H1 (cell line): ENCODE data around the gene CLNS1A. TPM values are rescaled to one million over a fixed set of nuclear protein-coding genes. Genes with fewer than 3 reads are reported as not detected.

Experiments used
- CTCF ChIA-PET: fragments of 300-600 bp; sonication (Branson Sonifier 250); formaldehyde crosslinking; loops from one replicate; lab custom pipeline; 2021; ENCODE audit not compliant: partially characterized antibody; lab: Charles Lee
- POLR2A ChIA-PET: fragments of 300-600 bp; sonication (Branson Sonifier 250); formaldehyde crosslinking; loops from one replicate; lab custom pipeline; 2021; ENCODE audit warnings: inconsistent platforms; ENCODE audit not compliant: partially characterized antibody; lab: Charles Lee
- DNase-seq, 2 experiments: peaks; one replicate each; pipeline versions ENCODE4 v3.0.0 to v3.0.0-alpha.2; 2010 to 2022; ENCODE audit warnings: low spot score in 2 of 2, low read depth in 1 of 2, mixed read lengths in 1 of 2
- FAIRE-seq: peaks from 2 replicates; lab custom pipeline; 2011; peaks lifted over from hg19 to GRCh38; lab: Jason Lieb, UNC
- H2AFZ ChIP-seq: 2 replicates; pipeline ENCODE4 v1.8.1; 2012; ENCODE audit warnings: low read length, inconsistent platforms
- H2AK5ac ChIP-seq: 2 replicates; pipeline ENCODE4 v1.6.1; 2013; ENCODE audit warnings: low read depth, low read length
- H2BK120ac ChIP-seq: replicated peaks from 2 replicates; pipeline ENCODE3; 2013; ENCODE audit warnings: low read depth, low read length, inconsistent platforms
- H2BK12ac ChIP-seq: 2 replicates; pipeline ENCODE4 v1.6.1; 2013; ENCODE audit warnings: low read depth, low read length
- H2BK15ac ChIP-seq: 2 replicates; pipeline ENCODE4 v1.6.1; 2013; ENCODE audit warnings: low read length
- H2BK20ac ChIP-seq: 2 replicates; pipeline ENCODE4 v1.6.1; 2013; ENCODE audit warnings: low read length
- H2BK5ac ChIP-seq: 2 replicates; pipeline ENCODE4 v1.6.1; 2013; ENCODE audit warnings: low read depth, low read length
- H3K14ac ChIP-seq: 2 replicates; pipeline ENCODE4 v1.6.1; 2013; ENCODE audit warnings: inconsistent platforms; ENCODE audit not compliant: insufficient read length
- H3K18ac ChIP-seq: 2 replicates; pipeline ENCODE4 v1.6.1; 2013; ENCODE audit warnings: low read length; ENCODE audit errors: extremely low read depth
- H3K23ac ChIP-seq: 2 replicates; pipeline ENCODE4 v1.6.1; 2013; ENCODE audit warnings: inconsistent platforms; ENCODE audit not compliant: insufficient read length
- H3K23me2 ChIP-seq: 2 replicates; pipeline ENCODE4 v1.6.1; 2013; ENCODE audit warnings: low read depth, low read length
- H3K27ac ChIP-seq: 2 replicates; pipeline ENCODE4 v1.6.1; 2011; ENCODE audit warnings: low read depth, low read length, inconsistent platforms
- H3K27me3 ChIP-seq, 4 experiments: replicated peaks in 1 of 4; 1 replicate in 1 of 4; 2 replicates in 3 of 4; pipeline versions ENCODE4 v1.6.1 to v1.8.1; 2011 to 2013; ENCODE audit warnings: low read length in 3 of 4, mild to moderate bottlenecking in 3 of 4, inconsistent platforms in 2 of 4, mixed read lengths in 2 of 4, moderate library complexity in 1 of 4; ENCODE audit not compliant: control insufficient read depth in 3 of 4, insufficient read depth in 3 of 4; ENCODE audit errors: extremely low read depth in 1 of 4
- H3K36me3 ChIP-seq, 4 experiments: 2 replicates each; pipeline versions ENCODE4 v1.6.1 to v1.8.1; 2011 to 2013; ENCODE audit warnings: mild to moderate bottlenecking in 4 of 4, low read length in 3 of 4, moderate library complexity in 2 of 4, control low read depth in 1 of 4, inconsistent platforms in 1 of 4; ENCODE audit not compliant: insufficient read depth in 4 of 4, control insufficient read depth in 2 of 4
- H3K4ac ChIP-seq: replicated peaks from 2 replicates; pipeline ENCODE3; 2013; ENCODE audit warnings: low read length, low read depth, mixed read lengths, inconsistent platforms; ENCODE audit not compliant: insufficient read length
- H3K4me1 ChIP-seq, 4 experiments: replicated peaks in 1 of 4; 1 replicate in 1 of 4; 2 replicates in 3 of 4; pipeline versions ENCODE4 v1.6.1 to v1.8.1; 2011 to 2013; ENCODE audit warnings: low read length in 3 of 4, inconsistent platforms in 2 of 4, mixed read lengths in 1 of 4; ENCODE audit not compliant: insufficient read depth in 4 of 4, control insufficient read depth in 3 of 4
- H3K4me2 ChIP-seq, 2 experiments: 2 replicates each; pipeline versions ENCODE4 v1.6.1 to v1.8.1; 2011 to 2013; ENCODE audit warnings: low read depth in 2 of 2, low read length in 2 of 2, control low read depth in 1 of 2, inconsistent platforms in 1 of 2, mild to moderate bottlenecking in 1 of 2; ENCODE audit not compliant: insufficient read depth in 1 of 2
- H3K4me3 ChIP-seq, 4 experiments: fragments of 200-600, 300-600 bp in 1 of 4; sonication (generic), shearing (Covaris generic), sonication (Bioruptor Twin) in 1 of 4; 2 replicates each; pipeline versions ENCODE4 v1.5.1 to v1.8.1; 2011 to 2016; ENCODE audit warnings: low read length in 4 of 4, low read depth in 3 of 4, control low read depth in 2 of 4, inconsistent platforms in 2 of 4, mild to moderate bottlenecking in 2 of 4, mixed read lengths in 1 of 4, moderate library complexity in 1 of 4; ENCODE audit not compliant: insufficient read depth in 2 of 4; ENCODE audit errors: extremely low read depth in 1 of 4
- H3K56ac ChIP-seq: replicated peaks from 2 replicates; pipeline ENCODE3; 2013; ENCODE audit warnings: low read depth, mild to moderate bottlenecking, mixed read lengths, low read length, inconsistent platforms; ENCODE audit not compliant: insufficient read length
- H3K79me1 ChIP-seq: 2 replicates; pipeline ENCODE4 v1.6.1; 2013; ENCODE audit warnings: low read depth, low read length, control low read depth
- H3K79me2 ChIP-seq, 2 experiments: 2 replicates each; pipeline versions ENCODE4 v1.6.1 to v1.8.1; 2012 to 2013; ENCODE audit warnings: low read length in 2 of 2, mild to moderate bottlenecking in 2 of 2, inconsistent platforms in 1 of 2; ENCODE audit not compliant: insufficient read depth in 2 of 2, control insufficient read depth in 1 of 2
- H3K9ac ChIP-seq, 4 experiments: replicated peaks in 1 of 4; 1 replicate in 1 of 4; 2 replicates in 3 of 4; pipeline versions ENCODE4 v1.6.1 to v1.8.1; 2011 to 2013; ENCODE audit warnings: low read depth in 3 of 4, low read length in 3 of 4, control low read depth in 2 of 4, mild to moderate bottlenecking in 2 of 4, moderate library complexity in 2 of 4, inconsistent platforms in 1 of 4; ENCODE audit errors: extremely low read depth in 1 of 4
- H3K9me3 ChIP-seq, 2 experiments: 2 replicates each; pipeline versions ENCODE4 v1.6.1 to v1.8.1; 2012 to 2013; ENCODE audit warnings: mild to moderate bottlenecking in 2 of 2, moderate library complexity in 2 of 2, control low read depth in 1 of 2, inconsistent platforms in 1 of 2, low read depth in 1 of 2, low read length in 1 of 2, mixed read lengths in 1 of 2; ENCODE audit not compliant: insufficient read depth in 2 of 2
- H4K20me1 ChIP-seq, 2 experiments: replicated peaks in 1 of 2; 2 replicates each; pipeline versions ENCODE3 to v1.8.1; 2011 to 2013; ENCODE audit warnings: inconsistent platforms in 2 of 2, low read length in 2 of 2, mild to moderate bottlenecking in 1 of 2; ENCODE audit not compliant: insufficient read depth in 2 of 2, control insufficient read depth in 1 of 2
- H4K5ac ChIP-seq: 2 replicates; pipeline ENCODE4 v1.6.1; 2013; ENCODE audit warnings: low read length, low read depth, mixed read lengths, inconsistent platforms; ENCODE audit not compliant: insufficient read length
- H4K8ac ChIP-seq: 2 replicates; pipeline ENCODE4 v1.8.0; 2013; ENCODE audit warnings: mild to moderate bottlenecking, moderate library complexity, low read length, inconsistent platforms; ENCODE audit not compliant: insufficient read depth; ENCODE audit errors: extremely low read depth
- H4K91ac ChIP-seq: replicated peaks from 2 replicates; pipeline ENCODE3; 2013; ENCODE audit warnings: low read length, mixed read lengths, inconsistent platforms; ENCODE audit not compliant: insufficient read length
- CBX8 ChIP-seq: fragments of 300-800, 300-1000 bp; sonication (generic); IDR thresholded peaks from 2 replicates; pipeline ENCODE4 v1.7.1; 2016; ENCODE audit warnings: low read depth, low read length, borderline replicate concordance
- CEBPB ChIP-seq: IDR thresholded peaks from 2 replicates; pipeline ENCODE4 v1.6.1; 2012; ENCODE audit warnings: low read depth, low read length
- CHD1 ChIP-seq: IDR thresholded peaks from 2 replicates; pipeline ENCODE4 v1.6.1; 2012; ENCODE audit warnings: low read depth, low read length, improper control_type of control experiment
- MAFK ChIP-seq: IDR thresholded peaks from 2 replicates; pipeline ENCODE4 v1.6.1; 2012; ENCODE audit warnings: low read depth, mild to moderate bottlenecking, improper control_type of control experiment, low read length
- RBBP5 ChIP-seq: IDR thresholded peaks from 2 replicates; pipeline ENCODE4 v1.7.1; 2012; ENCODE audit warnings: low read depth, mild to moderate bottlenecking, inconsistent platforms, low read length, moderate library complexity, borderline replicate concordance
- WGBS, 2 experiments: shearing (Covaris generic) in 1 of 2; methylation state at CpG; one replicate each; pipeline versions ENCODE4 v1.1.6 to v1.1.7; 2013 to 2015; ENCODE audit warnings: low lambda C conversion rate in 2 of 2, mixed read lengths in 2 of 2, inconsistent platforms in 1 of 2, low coverage in 1 of 2, missing lambda C conversion rate in 1 of 2; ENCODE audit not compliant: insufficient replicate concordance in 2 of 2, insufficient coverage in 1 of 2, insufficient read length in 1 of 2; ENCODE audit errors: extremely low coverage in 1 of 2, missing lambda C conversion rate in 1 of 2; 5-methylcytosine and 5-hydroxymethylcytosine counted together
- polyA plus RNA-seq, 7 experiments: library from polyadenylated mRNA; depleted of rRNA in 3 of 7; stranded (reverse) in 5 of 7; unstranded in 2 of 7; fragments of >200 nt in 5 of 7; fragments of 200-250 nt in 2 of 7; gene quantifications; 1 replicate in 5 of 7; 2 replicates in 1 of 7; 4 replicates in 1 of 7; pipeline versions ENCODE4 v1.2.1 to v1.2.3, GENCODE V29; 2011 to 2013; ENCODE audit warnings: missing spikeins in 2 of 7, mixed read lengths in 2 of 7
- total RNA-seq: library from RNA; stranded (reverse); fragmentation: NEBNext Ultra II Directional; extraction: Animal tissue kit (Norgen Biotek cat#: 25700); gene quantifications from 2 replicates; pipeline ENCODE4 v1.2.1, GENCODE V29; 2021
- TF ChIP-seq, protein P1 (sequence below): IDR thresholded peaks from 2 replicates; pipeline ENCODE4 v1.6.1; 2012; ENCODE audit warnings: inconsistent platforms
- TF ChIP-seq, protein P2 (sequence below): IDR thresholded peaks from 2 replicates; pipeline ENCODE4 v1.6.1; 2012; ENCODE audit warnings: low read length, inconsistent platforms

Gene CLNS1A
- total and polyA plus RNA-seq, 2 of the 8 experiments (the other 6 are each of a cell fraction or from before 2014, with no cell fraction given) = 136 to 177 TPM

DNA sequence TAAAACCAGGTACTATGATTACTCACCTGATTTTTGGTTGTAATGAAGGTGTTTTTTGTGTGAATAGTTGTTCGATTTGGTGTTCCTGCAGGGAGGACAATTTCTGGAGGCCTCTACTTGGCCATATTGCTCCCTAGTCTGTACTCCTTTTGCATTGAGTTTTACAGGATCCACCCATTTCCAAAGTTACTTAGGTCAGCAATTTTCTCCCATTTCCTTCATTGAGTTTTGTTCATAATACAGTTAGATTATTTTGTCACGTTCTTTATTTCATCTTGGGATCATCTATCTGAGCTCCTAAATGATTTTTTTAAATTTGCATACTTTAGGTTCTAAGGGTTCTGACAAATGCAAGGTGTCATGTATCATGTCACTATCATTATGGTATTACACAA lies 67.9 kb downstream of the CLNS1A start:
- Histone ChIP-seq H2BK20ac (no peak overlapping the region), H4K91ac (no peak overlapping the region), H4K20me1 (no peaks in the 10 kb centered on the region), H2BK120ac (no peak overlapping the region), H3K27me3 (no peaks in the 10 kb centered on the region; a peak in 1 of 7 replicates), H3K4me3 (no peak overlapping the region), H3K14ac (no peak overlapping the region), H3K18ac (no peak overlapping the region), H2AFZ (no peak overlapping the region), H3K4ac (no peak overlapping the region), H4K5ac (no peak overlapping the region), H3K23ac (no peak overlapping the region), H3K23me2 (no peaks in the 10 kb centered on the region), H3K56ac (no peak overlapping the region), H2AK5ac (no peak overlapping the region), H3K4me1 (peaks cover 0 to 25% (median 4%) of the 10 kb centered on the region in 4 experiments; a peak in 3 of 7 replicates), H3K79me2 (no peaks in the 10 kb centered on the region), H3K9ac (no peak overlapping the region), H3K36me3 (no peaks in the 10 kb centered on the region), H4K8ac (no peak overlapping the region), H2BK12ac (no peak overlapping the region), H3K9me3 (no peaks in the 10 kb centered on the region), H3K4me2 (no peak overlapping the region), H2BK15ac (no peak overlapping the region), H3K27ac (no peak overlapping the region), H2BK5ac (no peak overlapping the region), H3K79me1 (no peaks in the 10 kb centered on the region)
- FAIRE-seq (no peak), DNase-seq (no peak)
- ChIA-PET CTCF (interaction anchor here (2.1 to 3.5 kb wide), 2 partner anchors 8 to 13 kb away, joined by 5 to 12 read pairs; no protein-coding TSS in a partner anchor), POLR2A (interaction anchor here (1.6 kb wide), 1 partner anchor 17 kb away, joined by 4 read pairs; no protein-coding TSS in a partner anchor)
- WGBS, 2 experiments = 93% methylated on average over 2 of the region's 2 CpGs; no CpG with 5 or more reads in 1 of the 2 experiments
- TF ChIP-seq, protein P1, sequence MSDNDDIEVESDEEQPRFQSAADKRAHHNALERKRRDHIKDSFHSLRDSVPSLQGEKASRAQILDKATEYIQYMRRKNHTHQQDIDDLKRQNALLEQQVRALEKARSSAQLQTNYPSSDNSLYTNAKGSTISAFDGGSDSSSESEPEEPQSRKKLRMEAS = no peak
- TF ChIP-seq CBX8 (no peak), RBBP5 (no peak), MAFK (peak; percentile 64; the same call in 1 of the 2 replicates), CEBPB (no peak), CHD1 (no peak)
- TF ChIP-seq, protein P2, sequence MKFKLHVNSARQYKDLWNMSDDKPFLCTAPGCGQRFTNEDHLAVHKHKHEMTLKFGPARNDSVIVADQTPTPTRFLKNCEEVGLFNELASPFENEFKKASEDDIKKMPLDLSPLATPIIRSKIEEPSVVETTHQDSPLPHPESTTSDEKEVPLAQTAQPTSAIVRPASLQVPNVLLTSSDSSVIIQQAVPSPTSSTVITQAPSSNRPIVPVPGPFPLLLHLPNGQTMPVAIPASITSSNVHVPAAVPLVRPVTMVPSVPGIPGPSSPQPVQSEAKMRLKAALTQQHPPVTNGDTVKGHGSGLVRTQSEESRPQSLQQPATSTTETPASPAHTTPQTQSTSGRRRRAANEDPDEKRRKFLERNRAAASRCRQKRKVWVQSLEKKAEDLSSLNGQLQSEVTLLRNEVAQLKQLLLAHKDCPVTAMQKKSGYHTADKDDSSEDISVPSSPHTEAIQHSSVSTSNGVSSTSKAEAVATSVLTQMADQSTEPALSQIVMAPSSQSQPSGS = no peak
